GM21526 (cell line): ENCODE measurements around the gene FRZB.
"Not testable (repeated sequence)": the region's sequence is repeated elsewhere in the genome, so short reads cannot be mapped to it uniquely, and the experiment has no call there.

ENCODE experiments used
- ATAC-seq: cut with Tn5 transposase; IDR thresholded peaks from one replicate; pipeline ENCODE4 v1.9.1; 2021; ENCODE audit warnings: moderate library complexity; ENCODE audit not compliant: unreplicated experiment, low FRiP score

The FRZB gene, protein sequence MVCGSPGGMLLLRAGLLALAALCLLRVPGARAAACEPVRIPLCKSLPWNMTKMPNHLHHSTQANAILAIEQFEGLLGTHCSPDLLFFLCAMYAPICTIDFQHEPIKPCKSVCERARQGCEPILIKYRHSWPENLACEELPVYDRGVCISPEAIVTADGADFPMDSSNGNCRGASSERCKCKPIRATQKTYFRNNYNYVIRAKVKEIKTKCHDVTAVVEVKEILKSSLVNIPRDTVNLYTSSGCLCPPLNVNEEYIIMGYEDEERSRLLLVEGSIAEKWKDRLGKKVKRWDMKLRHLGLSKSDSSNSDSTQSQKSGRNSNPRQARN

DNA sequence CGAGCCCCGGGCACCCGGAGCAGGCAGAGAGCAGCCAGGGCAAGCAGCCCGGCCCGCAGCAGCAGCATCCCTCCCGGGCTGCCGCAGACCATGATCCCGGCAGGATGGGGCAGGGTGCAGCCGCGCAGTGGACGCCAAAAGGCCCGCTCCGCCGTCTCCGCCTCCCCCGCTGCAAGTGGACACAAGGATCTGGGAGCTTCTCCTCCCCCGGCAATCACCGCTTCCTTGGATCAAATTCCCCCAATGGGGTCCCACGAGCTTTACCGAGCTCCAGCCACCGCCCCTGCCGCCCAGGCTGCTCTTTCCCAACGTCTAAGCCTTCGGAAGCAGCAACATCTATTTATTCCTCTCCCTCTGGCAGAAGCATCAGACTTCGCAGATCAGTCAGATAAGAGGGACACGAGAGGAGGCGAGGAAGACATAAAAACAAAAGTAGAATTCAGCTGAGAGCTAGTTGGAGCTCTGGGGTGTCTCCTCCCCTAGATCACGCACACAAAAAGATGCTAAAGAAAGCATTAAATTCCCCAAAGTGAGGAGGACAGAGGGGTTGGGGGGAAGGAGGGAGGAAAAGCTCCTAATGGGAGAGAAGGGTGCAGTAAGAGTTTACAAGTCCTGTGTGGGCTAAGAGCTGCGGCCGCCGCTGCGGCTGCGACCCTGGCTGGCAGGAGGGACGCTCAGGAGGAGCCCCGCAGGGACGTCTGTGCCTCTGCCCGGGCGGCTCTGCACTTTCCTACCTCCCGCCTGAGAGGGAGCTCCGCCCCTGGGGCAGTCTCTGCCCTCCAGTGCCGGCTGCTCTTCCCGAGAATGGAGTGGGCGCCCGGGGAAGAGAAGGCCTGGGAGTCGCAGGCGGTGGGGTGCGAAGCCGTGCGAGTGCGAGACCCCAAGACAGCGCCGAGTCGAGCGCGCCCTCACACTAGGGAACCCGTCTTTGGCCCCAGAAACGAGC, at the start of gene FRZB:
FRZB (minus strand) TSS at position 177 of the 946 bp plus-strand sequence; CDS start at position 92, 85 bp downstream.
- ATAC-seq, result no peak

DNA sequence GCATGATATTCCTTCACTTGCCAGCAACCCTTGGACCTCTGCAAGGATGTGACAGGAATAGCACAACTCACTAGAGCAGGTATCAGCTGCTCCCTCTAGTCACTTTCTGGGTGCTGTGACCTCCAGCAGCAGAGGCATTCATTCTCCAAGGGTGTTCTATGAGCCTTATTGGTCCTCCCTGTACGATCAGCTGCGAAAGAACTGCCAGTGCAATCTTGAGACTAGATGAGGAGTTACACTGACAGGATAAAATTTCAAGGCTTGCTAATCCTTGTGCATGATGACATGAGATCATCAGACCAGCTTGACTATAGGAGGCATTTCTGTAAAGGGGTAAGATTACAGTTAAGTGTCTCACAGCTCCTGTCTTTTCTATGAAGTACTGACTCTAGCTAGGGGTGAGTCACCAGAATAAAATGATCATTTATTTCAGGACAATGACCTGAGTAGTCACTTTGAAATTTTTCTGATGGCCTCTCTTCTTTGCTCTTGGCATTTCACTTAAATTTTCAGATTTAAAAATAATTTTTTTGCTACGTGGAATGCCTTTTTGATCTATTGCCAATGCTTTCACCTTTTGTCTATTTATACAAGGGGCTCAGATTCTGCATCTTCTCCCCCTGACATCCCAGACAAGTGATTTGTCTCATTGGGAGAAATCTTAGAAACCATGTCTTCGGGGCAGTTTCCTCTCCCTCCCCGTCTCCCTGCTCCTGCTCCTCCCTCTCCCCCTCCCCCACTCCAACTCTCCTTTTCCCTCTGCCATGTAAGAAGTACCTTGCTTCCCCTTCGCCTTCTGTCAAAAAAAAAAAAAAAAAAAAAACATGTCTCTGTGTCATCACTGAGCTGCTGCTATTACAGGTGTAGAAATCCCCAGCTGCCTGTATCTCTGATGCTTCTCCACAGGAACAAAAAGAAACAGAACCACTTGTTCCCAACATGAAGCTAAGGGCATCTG, 49.2 kb upstream of the FRZB start:
- ATAC-seq, result no peak

DNA sequence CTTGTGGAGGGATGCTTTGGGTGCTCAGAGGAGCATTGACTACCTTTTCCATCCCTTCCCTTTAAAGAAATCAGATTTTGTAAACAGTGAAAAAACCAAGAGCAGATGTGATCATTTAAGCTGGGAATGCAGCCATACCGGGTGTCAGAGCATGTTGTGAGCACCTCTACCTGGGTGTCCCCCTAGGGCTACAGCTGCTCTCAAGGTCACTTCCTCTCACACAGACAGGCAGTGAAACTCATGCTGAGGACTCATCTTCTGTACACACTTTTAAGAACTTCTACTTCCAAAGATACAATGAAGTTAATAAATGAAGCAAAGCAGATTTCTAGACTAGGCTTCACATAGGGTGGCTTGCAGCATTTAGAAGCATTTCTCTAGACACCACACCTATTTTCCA, 48.4 kb upstream of the FRZB start:
- no peak for ATAC-seq

DNA sequence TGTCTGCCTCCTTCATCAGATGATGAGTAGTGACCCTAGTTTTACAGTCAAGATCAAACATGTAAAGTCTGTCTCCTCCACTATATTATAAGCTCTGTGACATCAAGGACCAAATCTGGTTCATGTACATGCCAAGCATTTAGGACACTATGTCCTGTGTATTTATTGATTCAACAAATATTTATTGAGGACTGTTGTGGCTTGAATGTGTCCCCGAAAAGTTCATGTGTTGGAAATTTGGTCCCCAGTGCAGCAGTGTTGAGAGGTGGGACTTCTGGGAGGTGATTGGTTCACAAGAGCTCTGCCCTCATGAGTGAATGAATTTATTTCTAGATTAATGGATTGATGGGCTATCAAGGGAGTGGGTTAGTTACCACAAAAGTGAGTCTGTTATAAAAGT, 46.6 kb upstream of the FRZB start:
- no peak for ATAC-seq

DNA sequence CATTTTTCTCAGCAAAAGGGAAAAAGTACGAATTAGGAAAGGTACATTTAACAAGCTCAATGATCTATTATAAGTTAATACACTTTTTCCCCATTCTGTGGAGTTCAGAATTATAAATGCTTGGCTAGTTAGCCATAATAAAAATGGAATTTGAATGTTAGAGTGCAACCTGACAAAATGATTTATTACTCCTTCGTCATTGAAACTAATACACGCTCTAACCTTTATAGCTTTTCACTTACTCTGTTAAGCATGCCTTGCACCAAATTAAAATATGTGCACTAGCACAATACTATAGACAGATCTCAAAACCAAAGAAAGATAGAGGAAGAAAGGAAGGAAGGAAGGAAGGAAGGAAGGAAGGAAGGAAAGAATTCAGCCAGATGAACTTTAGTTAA, 46.1 kb upstream of the FRZB start:
- no peak for ATAC-seq

DNA sequence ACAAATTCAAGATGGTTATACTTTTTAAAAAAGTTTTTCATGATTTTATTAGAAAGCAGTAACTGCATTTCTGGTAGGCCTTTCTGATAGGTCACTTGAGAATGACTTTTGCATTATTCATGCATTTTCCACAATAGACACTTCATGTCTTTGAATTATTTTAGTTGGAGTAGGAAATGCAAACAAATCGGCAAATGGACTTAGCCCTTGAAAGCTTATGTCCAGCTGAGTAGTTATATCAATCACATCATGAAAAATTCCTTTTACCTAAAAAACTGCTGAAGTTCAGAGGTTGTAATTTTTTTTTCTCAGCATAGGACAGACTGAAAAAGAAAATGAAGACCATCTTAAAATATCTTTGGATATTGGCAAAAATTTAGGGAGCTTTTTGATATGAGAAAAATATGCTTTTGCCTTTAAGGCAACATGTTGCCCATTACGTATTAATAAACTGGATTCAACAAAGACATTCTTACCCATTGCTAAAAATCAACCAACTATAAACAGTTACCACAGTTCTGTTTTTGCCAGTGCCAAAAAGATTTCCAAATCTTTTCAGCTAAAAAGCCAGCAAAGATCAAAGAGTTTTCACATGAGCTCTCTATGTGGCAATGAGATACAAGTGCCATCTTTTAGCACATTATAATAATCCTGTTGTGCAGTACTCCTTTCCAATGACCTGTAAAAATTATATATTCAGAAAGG, 45.5 kb upstream of the FRZB start:
- ATAC-seq, result no peak

DNA sequence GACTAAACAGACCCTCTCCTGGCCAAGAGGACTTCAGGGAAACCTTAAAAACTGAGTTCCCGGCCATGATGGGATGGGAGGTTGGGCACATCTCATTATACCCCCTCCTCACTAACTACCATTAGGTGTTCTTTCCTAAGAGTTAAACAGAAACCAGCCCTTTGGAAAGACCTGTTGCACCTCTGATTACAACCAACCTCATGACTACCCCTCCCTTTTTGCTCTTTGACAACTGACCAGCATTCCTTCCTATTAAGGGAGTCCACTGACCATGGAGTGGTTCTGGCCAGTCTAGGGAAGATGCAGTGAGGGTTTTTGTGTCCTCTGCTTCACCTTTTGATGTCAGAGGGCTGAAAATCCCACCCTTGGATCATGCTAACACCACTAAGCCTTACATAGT, 44.5 kb upstream of the FRZB start:
- no peak for ATAC-seq

DNA sequence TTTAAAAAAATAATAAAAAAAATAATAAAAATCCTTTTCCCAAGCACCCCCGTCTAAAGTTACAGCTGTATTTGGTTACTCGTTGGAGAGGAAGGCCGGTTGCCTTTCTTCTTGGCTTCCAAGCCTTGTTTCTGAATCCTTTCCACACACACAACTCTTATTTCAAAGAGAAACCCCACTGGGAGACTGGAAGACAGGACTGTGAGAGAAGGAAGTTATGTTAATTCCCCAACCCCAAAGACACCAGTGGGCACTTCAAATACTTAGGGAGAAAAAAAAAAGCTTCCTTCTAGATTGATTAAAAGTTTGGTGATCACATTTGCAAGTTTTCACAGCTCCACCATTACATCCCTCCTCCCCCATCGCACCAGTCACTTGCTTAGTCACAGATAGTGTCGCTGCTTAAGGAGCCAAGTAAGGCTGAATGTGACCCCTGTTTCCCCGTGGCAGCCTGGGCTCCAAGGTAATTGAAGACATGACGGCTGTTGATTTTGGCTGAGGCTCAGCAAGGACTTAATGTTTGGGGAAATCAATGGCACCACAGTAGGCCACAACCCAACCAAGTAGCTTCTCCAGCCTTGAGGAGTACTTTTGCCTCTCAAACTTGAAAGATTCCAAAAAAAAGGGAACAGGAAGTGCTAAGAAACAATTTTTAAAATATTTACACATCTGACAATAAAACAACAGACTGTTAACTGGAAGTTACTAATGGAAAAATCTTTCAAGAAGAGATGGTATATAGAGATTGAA, 40.8 kb upstream of the FRZB start:
- ATAC-seq, result no peak

DNA sequence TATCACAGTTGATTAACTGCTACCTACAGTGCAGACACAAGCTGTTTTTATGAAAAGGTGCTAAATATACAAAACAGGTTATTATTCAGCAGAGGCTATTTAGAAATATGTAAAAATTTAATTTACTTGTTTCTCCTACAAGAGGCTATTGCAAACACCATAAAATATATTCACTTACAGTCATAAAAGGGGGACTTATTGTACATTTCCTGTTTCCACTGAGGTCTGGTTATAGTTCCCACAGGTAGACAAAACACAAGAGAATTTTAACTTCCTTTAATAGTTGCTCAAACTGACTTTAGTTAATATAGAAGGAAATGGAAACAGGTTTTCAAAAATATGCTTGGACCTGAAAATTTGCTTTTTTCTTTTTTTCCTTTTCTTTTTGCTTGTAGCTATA, 40.0 kb upstream of the FRZB start:
- ATAC-seq, result no peak

DNA sequence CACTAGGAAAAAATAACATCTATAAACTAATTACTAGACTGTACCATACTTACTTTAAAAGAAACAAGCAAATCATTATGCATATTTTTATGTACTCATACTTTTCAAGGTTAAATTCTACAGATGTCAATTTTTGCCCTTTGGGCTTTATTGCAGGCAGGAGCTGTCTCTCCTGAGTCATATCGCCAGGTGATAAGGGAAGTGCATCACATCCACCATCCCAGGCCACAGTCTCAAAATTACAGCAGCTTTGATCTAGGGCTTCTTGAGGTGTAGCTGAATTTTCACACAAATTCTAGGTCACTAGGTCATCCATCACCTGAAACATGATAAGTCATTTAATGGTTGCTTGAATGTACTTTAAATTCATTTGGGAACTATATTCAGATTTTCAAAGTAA, 38.4 kb upstream of the FRZB start:
- ATAC-seq, result no peak

DNA sequence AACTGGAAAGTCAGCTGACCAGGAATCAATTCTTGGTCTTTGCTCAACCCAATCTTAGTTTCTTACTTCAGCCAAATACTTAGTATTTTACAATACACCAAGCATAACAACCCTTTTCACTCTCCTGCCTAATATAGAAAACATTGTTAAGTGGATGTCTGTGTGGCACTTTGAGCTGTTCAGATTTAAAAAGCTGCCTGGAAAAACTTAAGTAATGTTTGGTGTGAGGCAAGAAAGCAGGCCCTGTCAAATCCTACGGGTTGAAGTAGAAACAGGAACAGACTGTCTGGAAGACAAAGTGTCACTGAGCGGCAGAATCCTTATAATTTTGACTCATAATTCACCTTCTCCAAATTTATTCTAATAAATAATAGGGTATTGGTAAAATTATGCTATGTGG, 37.1 kb upstream of the FRZB start:
- no peak for ATAC-seq

DNA sequence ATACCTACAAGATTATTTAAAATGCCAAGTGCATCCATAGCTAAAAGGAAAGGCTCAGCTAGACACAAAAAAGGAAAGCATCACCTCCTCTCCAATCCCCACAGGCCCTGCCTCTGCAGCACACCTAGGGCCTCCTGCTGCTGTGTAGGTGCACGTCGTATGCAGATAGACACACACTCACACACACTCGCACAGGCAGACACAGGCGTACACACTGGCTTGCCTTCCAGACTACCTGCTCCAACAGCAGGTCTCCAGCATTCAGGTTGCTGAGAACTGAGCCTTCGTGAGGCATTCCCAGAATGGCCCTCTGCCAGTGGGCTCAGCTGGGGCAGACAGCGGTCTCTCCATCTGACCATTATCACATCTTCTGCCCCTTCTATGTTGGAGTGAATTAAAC, 35.3 kb upstream of the FRZB start:
- no peak for ATAC-seq

DNA sequence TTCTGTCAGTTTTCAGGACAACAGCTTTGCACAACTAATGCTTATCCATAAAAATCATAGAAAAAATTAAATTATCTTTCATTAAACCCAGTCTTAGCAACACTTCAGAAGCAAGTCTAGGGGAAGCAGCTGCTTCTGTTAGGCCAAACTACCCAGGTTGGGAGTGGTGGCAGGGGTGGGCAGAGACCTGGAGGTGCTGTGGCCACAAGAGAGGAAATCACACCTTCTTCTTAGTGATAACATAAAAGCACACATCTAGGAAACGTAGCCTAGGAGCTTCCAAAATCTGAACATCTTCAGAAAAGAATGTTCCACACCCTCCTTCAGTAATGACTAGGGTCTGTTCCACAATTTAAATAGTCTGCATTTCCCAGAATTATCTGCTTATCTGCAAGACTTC, 32.3 kb upstream of the FRZB start:
- no peak for ATAC-seq

DNA sequence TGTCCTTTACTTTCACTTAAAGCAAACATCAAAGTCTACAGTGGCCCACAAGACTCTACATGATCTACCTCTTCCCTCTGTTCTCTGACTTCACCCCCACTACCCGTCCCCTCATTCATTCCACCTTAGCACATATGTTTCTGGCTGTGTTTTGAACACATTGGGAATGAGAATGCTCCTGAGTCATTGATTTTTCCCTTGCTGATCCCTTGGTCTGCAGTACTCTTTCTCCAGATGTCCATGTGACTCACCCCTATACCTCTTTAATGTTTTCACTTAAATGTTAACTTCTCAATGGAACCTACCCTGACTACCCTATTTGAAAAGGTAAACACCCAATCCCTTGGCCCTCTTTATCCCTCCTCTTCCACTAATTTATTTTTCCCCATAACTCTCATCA, 30.7 kb upstream of the FRZB start:
- ATAC-seq, result no peak

DNA sequence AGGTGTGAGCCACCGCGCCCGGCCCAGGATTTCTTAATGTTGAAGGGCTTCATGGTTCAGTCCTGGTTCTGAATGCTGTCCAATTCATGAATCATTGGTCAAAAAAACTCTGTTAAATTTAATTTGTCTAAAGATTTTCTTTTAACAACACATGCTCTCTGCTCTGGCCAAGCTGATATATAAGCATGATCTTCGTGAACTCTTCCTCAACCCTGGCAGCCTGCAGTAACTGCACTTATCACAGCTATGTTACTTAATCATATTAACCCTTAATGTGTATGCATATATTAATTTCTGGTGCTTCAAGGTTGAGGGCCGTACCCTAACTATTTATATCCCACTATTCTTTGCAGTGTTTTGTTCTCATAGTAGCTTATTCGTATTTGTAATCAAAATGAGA, 29.4 kb upstream of the FRZB start:
- ATAC-seq, result no peak

DNA sequence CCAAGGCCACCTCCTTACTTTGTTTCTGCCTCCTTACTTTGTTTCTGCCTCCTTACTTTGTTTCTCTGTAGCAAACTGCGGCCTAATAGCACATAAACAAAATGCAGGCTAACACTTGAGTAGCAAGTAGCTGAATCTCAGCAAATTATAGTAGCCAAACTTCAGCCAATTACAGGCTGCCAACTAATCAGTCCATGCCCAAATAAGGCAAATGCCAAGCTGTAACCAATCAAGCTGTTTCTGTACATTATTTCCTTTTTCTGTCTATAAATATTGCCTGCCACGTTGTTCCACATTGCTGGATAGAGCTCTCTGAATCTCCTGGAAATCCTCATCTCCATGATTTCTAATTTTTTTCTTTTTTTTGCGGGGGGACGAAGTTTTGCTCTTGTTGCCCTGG, 28.7 kb upstream of the FRZB start:
- ATAC-seq, result no peak

DNA sequence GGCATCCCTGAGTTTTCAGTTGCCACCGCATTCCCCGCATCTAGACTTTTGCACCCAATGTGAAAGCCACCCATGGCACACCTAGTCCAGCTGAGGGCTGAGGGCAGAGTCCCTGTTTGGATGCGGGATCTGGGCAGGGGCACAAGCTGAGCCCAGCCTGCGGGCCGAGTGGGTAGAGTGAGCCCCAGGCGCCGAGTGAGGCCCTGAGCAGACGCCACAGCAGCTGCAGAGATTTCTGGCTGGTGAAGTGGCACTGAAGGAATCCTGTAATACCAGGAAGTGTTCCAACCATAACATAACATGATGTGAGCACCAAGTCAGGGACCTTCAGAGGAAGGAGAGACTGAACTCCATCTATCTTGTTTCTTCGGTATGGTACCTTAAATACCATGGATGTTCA, 27.7 kb upstream of the FRZB start:
- ATAC-seq, result no peak

DNA sequence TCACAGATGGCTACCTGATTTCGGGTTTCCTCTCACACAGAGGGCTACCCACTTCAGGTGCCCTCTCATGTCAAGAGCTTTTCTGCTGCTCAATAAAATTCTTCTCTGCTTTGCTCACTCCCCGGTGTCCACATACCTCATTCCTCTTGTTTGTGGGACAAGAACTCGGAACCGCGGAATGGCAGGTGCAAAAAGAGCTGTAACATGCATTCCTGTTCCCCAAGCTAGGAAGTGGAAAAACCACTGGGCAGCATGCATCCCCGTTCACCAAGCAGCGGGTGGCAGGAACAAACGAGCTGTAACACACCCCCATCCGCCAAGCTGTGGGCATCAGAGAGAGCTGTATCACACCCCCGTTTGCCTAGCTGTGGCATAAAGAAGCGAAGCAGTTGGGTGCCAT, 27.2 kb upstream of the FRZB start:
- no peak for ATAC-seq

DNA sequence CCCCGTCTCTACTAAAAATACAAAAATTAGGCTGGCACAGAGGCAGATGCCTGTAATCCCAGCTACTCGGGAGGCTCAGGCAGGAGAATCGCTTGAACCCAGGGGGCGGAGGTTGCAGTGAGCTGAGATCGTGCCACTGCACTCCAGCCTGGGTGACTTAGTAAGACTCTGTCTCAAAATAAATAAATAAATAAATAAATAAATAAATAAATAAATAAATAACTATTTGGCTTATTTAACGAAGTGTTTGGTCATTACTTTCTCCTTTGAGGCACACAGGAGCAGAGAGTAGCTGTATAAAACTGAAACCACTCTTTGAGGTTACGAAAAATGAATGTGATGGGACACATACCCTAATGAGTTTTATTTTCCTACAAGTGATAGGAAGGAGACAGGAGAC, 26.6 kb upstream of the FRZB start:
- not testable (repeated sequence) for ATAC-seq
